Ovary (tissue), 9 donors: ENCODE measurements around the gene ANK3. TPM values are rescaled to one million over a fixed set of nuclear protein-coding genes. Genes with fewer than 3 reads are reported as not detected.

ENCODE experiments used
- DNase-seq, 5 donors: peaks; one replicate each; pipeline ENCODE4 v3.0.0-alpha.2; 2019 to 2020
- H3K27ac ChIP-seq, 2 donors: fragments of 200-600 bp; one replicate each; pipeline versions ENCODE4 v1.5.1 to v1.8.0; 2019 to 2022
- H3K27me3 ChIP-seq: fragments of 200-600 bp; one replicate; pipeline ENCODE4 v1.8.0; 2022
- H3K36me3 ChIP-seq: fragments of 200-600 bp; sonication (generic); one replicate; pipeline ENCODE4 v1.5.1; 2019
- H3K4me1 ChIP-seq: one replicate; pipeline ENCODE4 v1.8.1; 2013; ENCODE audit warnings: mild to moderate bottlenecking, moderate library complexity; ENCODE audit not compliant: insufficient read depth
- H3K4me3 ChIP-seq: fragments of 200-600 bp; sonication (generic); one replicate; pipeline ENCODE4 v1.5.1; 2017
- H3K9me3 ChIP-seq, 2 donors: fragments of 200-600 bp in 1 of 2; sonication (generic) in 1 of 2; one replicate each; pipeline versions ENCODE4 v1.5.1 to v1.8.1; 2013 to 2019; ENCODE audit warnings: mild to moderate bottlenecking in 1 of 2, moderate library complexity in 1 of 2
- EP300 ChIP-seq: sonication (generic); formaldehyde crosslinking; IDR thresholded peaks from one replicate; pipeline ENCODE4 v1.6.1; 2017; ENCODE audit warnings: antibody characterized with exemption
- POLR2A ChIP-seq: fragments of 450-650 bp; IDR thresholded peaks from one replicate; pipeline ENCODE4 v1.6.1; 2017; ENCODE audit warnings: antibody characterized with exemption, mild to moderate bottlenecking, moderate library complexity
- WGBS, 3 donors: extraction: QIAGEN DNeasy Blood & Tissue Kit in 1 of 3; methylation state at CpG; one replicate each; pipeline versions ENCODE4 v1.1.5 to v1.1.7; 2013 to 2017; 5-methylcytosine and 5-hydroxymethylcytosine counted together
- intact Hi-C, 4 donors: fragments of 100-400 bp; cut with DNase I; formaldehyde crosslinking; loops; one replicate each; pipeline versions ENCODE4 v1.11.0 to v1.15.1; 2022 to 2023
- polyA plus RNA-seq, 2 donors: library from polyadenylated mRNA; stranded (reverse); fragments of 200-250 nt in 1 of 2; fragments of 350-450 nt in 1 of 2; fragmentation: Illumina TruSeq in 1 of 2; extraction: RNeasy Lipid Tissue Mini Kit (QIAGEN cat#74804) in 1 of 2; gene quantifications; one replicate each; pipeline ENCODE4 v1.2.3, GENCODE V29; 2013 to 2014
- total RNA-seq, 7 donors: library from RNA; depleted of rRNA in 2 of 7; stranded (reverse); fragments of >200 nt in 2 of 7; fragmentation: NEBNext Ultra II Directional in 3 of 7; extraction: Animal tissue kit (Norgen Biotek cat#: 25700) in 3 of 7; gene quantifications; one replicate each; pipeline versions ENCODE4 v1.1.0 to v1.2.4, GENCODE V29; 2016 to 2023
- TF ChIP-seq, protein P1 (sequence below), 3 donors: fragments of 450-650 bp in 2 of 3; fragments of 200-600 bp in 1 of 3; IDR thresholded peaks; one replicate each; pipeline versions ENCODE4 v1.5.1 to v1.8.0; 2016 to 2022; ENCODE audit warnings: antibody characterized with exemption in 3 of 3, mild to moderate bottlenecking in 1 of 3
- donor health status: DM: no; HTN: no; CAD: no; lungs with moderate emphysema.
- donor health status: DM: no; HTN: no; CAD: no.
- donor health status: Bipolar disorder and iron deficiency.
- donor health status: DM: yes; HTN: yes; CAD: no.
- donor health status: DM: no; HTN: no; CAD: no.
- donor health status: DM: yes; HTN: yes; CAD: no.

ANK3 gene
- total and polyA plus RNA-seq, 9 donors = 11.4 to 74.1 (median 28.3) TPM

DNA sequence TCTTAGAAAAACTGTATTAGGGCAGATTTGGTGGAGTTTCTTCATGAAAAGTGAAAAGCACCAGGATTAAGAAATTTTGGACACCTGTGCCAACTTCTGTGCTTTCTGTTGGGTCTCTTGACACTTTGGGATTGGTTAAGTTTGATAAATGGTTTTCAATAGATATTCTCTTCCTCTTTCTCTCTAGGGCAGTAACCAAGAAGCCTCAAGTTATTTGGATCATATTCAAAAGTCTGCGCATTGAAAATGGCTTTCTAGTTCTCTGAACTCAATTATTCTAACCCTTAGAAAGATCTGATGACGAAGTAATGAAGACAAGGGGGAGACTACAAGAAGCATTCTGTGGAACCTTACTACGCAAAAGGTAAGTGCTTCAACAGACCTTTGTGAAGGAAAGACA, 339.3 kb downstream of the ANK3 start:
- 93 to 96% (median 96%) methylated on average over 3 of the region's 3 CpGs for WGBS, 3 donors
- H3K36me3 ChIP-seq = no peaks in the 10 kb centered on the region
- DNase-seq = no peak
- intact Hi-C loops = no loop called here
- H3K4me3 ChIP-seq = no peak overlapping the region
- H3K27ac ChIP-seq = no peak overlapping the region
- H3K9me3 ChIP-seq = no peaks in the 10 kb centered on the region
- no peaks in the 10 kb centered on the region for H3K4me1 ChIP-seq
- no peaks in the 10 kb centered on the region for H3K27me3 ChIP-seq
- TF ChIP-seq EP300 (no peak), POLR2A (no peak)
- TF ChIP-seq, protein P1, sequence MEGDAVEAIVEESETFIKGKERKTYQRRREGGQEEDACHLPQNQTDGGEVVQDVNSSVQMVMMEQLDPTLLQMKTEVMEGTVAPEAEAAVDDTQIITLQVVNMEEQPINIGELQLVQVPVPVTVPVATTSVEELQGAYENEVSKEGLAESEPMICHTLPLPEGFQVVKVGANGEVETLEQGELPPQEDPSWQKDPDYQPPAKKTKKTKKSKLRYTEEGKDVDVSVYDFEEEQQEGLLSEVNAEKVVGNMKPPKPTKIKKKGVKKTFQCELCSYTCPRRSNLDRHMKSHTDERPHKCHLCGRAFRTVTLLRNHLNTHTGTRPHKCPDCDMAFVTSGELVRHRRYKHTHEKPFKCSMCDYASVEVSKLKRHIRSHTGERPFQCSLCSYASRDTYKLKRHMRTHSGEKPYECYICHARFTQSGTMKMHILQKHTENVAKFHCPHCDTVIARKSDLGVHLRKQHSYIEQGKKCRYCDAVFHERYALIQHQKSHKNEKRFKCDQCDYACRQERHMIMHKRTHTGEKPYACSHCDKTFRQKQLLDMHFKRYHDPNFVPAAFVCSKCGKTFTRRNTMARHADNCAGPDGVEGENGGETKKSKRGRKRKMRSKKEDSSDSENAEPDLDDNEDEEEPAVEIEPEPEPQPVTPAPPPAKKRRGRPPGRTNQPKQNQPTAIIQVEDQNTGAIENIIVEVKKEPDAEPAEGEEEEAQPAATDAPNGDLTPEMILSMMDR (IDR thresholded peaks at IDR 0.05) = no peak

DNA sequence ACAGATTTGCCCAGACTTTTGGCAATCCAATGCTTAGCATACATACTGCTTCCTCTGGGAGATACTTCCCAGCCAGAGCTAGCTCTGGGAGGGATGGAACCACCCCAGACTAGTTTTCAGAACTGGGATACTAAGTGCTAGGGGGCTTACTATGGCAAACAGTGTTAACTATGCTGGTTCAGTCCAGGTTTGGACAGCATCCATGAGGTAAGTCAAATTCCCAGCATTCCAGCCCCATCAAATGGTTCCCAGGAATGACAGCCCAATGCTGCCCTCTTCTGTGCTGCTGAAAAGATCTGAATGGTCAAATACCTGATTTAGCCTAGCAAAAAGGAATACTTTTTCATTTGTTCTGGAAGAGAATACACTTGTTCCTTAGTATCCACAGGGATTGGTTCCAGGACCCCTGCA, 341.6 kb downstream of the ANK3 start:
- intact Hi-C loops = no loop called here
- no peaks in the 10 kb centered on the region for H3K9me3 ChIP-seq
- H3K4me3 ChIP-seq = no peak overlapping the region
- no peak for DNase-seq
- H3K27me3 ChIP-seq = no peaks in the 10 kb centered on the region
- no peak overlapping the region for H3K27ac ChIP-seq
- TF ChIP-seq EP300 (no peak), POLR2A (no peak)
- TF ChIP-seq, protein P1 (IDR thresholded peaks at IDR 0.05) = no peak
- no peaks in the 10 kb centered on the region for H3K4me1 ChIP-seq
- no peaks in the 10 kb centered on the region for H3K36me3 ChIP-seq

GRCh38 chr10:60045571-60045970, 344.1 kb downstream of the ANK3 start:
- Histone ChIP-seq H3K9me3 (no peaks in the 10 kb centered on the region), H3K4me1 (no peaks in the 10 kb centered on the region)
- intact Hi-C loops = no loop called here

GRCh38 chr10:60044971-60045370, 344.7 kb downstream of the ANK3 start:
- WGBS, 3 donors = 93 to 96% (median 95%) methylated on average over 2 of the region's 2 CpGs
- no peaks in the 10 kb centered on the region for H3K36me3 ChIP-seq
- intact Hi-C loops = no loop called here
- no peaks in the 10 kb centered on the region for H3K4me1 ChIP-seq
- no peaks in the 10 kb centered on the region for H3K9me3 ChIP-seq
- TF ChIP-seq POLR2A (no peak), EP300 (no peak)
- TF ChIP-seq, protein P1 (IDR thresholded peaks at IDR 0.05) = no peak
- DNase-seq = no peak
- no peak overlapping the region for H3K4me3 ChIP-seq
- H3K27me3 ChIP-seq = no peaks in the 10 kb centered on the region
- no peak overlapping the region for H3K27ac ChIP-seq

More at GRCh38 chr10:60045571-60045970, 344.1 kb downstream of the ANK3 start:
- H3K27me3 ChIP-seq = no peaks in the 10 kb centered on the region
- no peak for DNase-seq
- no peak for TF ChIP-seq POLR2A
- TF ChIP-seq, protein P1 (IDR thresholded peaks at IDR 0.05) = no peak
- TF ChIP-seq EP300 = no peak
- H3K4me3 ChIP-seq = no peak overlapping the region
- no peak overlapping the region for H3K27ac ChIP-seq
- H3K36me3 ChIP-seq = no peaks in the 10 kb centered on the region

DNA sequence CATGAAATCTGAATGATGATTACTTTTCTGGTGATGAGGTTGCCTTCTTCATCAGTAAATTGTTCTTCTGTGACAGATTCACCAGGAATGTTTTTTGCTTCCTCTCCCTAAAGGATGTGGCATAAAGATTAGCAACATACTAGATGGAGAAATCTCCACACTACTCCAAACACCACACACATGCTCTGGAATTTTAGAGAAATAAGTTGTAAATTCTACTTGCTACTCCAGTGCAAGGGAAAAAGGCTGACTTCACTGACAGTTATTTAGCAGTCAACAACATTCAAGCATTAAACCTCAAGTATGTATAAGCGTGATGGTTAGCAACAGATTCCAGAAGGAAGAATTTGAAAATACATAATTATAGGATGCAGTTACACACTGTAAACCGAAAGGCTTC, 345.4 kb downstream of the ANK3 start:
- TF ChIP-seq EP300 (no peak), POLR2A (no peak)
- TF ChIP-seq, protein P1 (IDR thresholded peaks at IDR 0.05) = no peak
- H3K9me3 ChIP-seq = no peaks in the 10 kb centered on the region
- no peak for DNase-seq
- H3K27me3 ChIP-seq = no peaks in the 10 kb centered on the region
- H3K4me1 ChIP-seq = no peaks in the 10 kb centered on the region
- intact Hi-C loops = no loop called here
- H3K27ac ChIP-seq = no peak overlapping the region
- H3K36me3 ChIP-seq = no peaks in the 10 kb centered on the region
- H3K4me3 ChIP-seq = no peak overlapping the region
- WGBS, 3 donors = 93 to 95% (median 94%) methylated on average over 2 of the region's 2 CpGs
